Keratinocyte (primary cell): ENCODE results near the gene EFEMP1. TPM values are rescaled to one million over a fixed set of nuclear protein-coding genes. Genes with fewer than 3 reads are reported as not detected.

Experiments used
- DNase-seq: peaks from one replicate; pipeline ENCODE4 v3.0.0-alpha.2; 2011; ENCODE audit warnings: low read depth, missing footprints, low spot score
- FAIRE-seq: peaks from 2 replicates; lab custom pipeline; 2011; peaks lifted over from hg19 to GRCh38; lab: Jason Lieb, UNC
- H2AFZ ChIP-seq: 2 replicates; pipeline ENCODE4 v1.6.0; 2012; ENCODE audit warnings: low read length, control low read depth, inconsistent platforms; ENCODE audit not compliant: control insufficient read depth
- H3K27ac ChIP-seq: 2 replicates; pipeline ENCODE4 v1.5.1; 2011; ENCODE audit warnings: low read length; ENCODE audit not compliant: control insufficient read depth, insufficient read depth
- H3K27me3 ChIP-seq: 3 replicates; pipeline ENCODE4 v1.6.0; 2011; ENCODE audit warnings: low read length; ENCODE audit not compliant: control insufficient read depth, insufficient read depth; ENCODE audit errors: extremely low read depth
- H3K36me3 ChIP-seq, 2 experiments: 2 replicates in 1 of 2; 3 replicates in 1 of 2; pipeline ENCODE4 v1.5.1; 2011; ENCODE audit warnings: low read length in 2 of 2, mild to moderate bottlenecking in 1 of 2; ENCODE audit not compliant: control insufficient read depth in 2 of 2, insufficient read depth in 2 of 2; ENCODE audit errors: extremely low read depth in 1 of 2
- H3K4me1 ChIP-seq: 3 replicates; pipeline ENCODE4 v1.5.1; 2011; ENCODE audit warnings: low read length; ENCODE audit not compliant: control insufficient read depth, insufficient read depth; ENCODE audit errors: extremely low read depth
- H3K4me2 ChIP-seq: 3 replicates; pipeline ENCODE4 v1.6.0; 2011; ENCODE audit warnings: low read depth, low read length; ENCODE audit not compliant: control insufficient read depth, insufficient read depth; ENCODE audit errors: extremely low read depth
- H3K4me3 ChIP-seq, 3 experiments: fragments of 200-600 bp in 1 of 3; sonication (generic) in 1 of 3; 2 replicates in 2 of 3; 3 replicates in 1 of 3; pipeline ENCODE4 v1.5.1; 2011 to 2016; ENCODE audit warnings: low read length in 3 of 3, mild to moderate bottlenecking in 3 of 3, control low read depth in 2 of 3, inconsistent platforms in 1 of 3, low read depth in 1 of 3, mixed read lengths in 1 of 3, mixed run types in 1 of 3, moderate library complexity in 1 of 3; ENCODE audit not compliant: control insufficient read depth in 2 of 3, insufficient read depth in 2 of 3; ENCODE audit errors: extremely low read depth in 1 of 3
- H3K79me2 ChIP-seq: 2 replicates; pipeline ENCODE4 v1.6.0; 2012; ENCODE audit warnings: low read length; ENCODE audit not compliant: control insufficient read depth, insufficient read depth
- H3K9ac ChIP-seq: 3 replicates; pipeline ENCODE4 v1.6.0; 2011; ENCODE audit warnings: low read length; ENCODE audit not compliant: control insufficient read depth, insufficient read depth; ENCODE audit errors: extremely low read depth
- H3K9me1 ChIP-seq: 3 replicates; pipeline ENCODE4 v1.6.0; 2011; ENCODE audit warnings: low read length; ENCODE audit not compliant: control insufficient read depth, insufficient read depth; ENCODE audit errors: extremely low read depth
- H3K9me3 ChIP-seq: 2 replicates; pipeline ENCODE4 v1.5.1; 2012; ENCODE audit warnings: low read depth, low read length; ENCODE audit not compliant: control insufficient read depth
- H4K20me1 ChIP-seq: 3 replicates; pipeline ENCODE4 v1.6.0; 2011; ENCODE audit warnings: low read length; ENCODE audit not compliant: control insufficient read depth, insufficient read depth; ENCODE audit errors: extremely low read depth
- CTCF ChIP-seq, 3 experiments: IDR thresholded peaks in 1 of 3; conservative IDR thresholded peaks in 1 of 3; optimal IDR thresholded peaks in 1 of 3; 2 replicates in 2 of 3; 3 replicates in 1 of 3; pipeline versions ENCODE3 to v1.5.1; 2011; ENCODE audit warnings: low read length in 3 of 3, mild to moderate bottlenecking in 3 of 3, moderate library complexity in 2 of 3, control low read depth in 1 of 3, inconsistent platforms in 1 of 3; ENCODE audit not compliant: insufficient read depth in 2 of 3; ENCODE audit errors: extremely low read depth in 1 of 3
- EZH2 ChIP-seq: IDR thresholded peaks from one replicate; pipeline ENCODE4 v1.6.1; 2012; ENCODE audit warnings: inconsistent platforms, mild to moderate bottlenecking, low read length, moderate library complexity
- dilution Hi-C: fragments of 300-500 bp; cut with MboI; formaldehyde crosslinking; loops from one replicate; pipeline ENCODE4 v1.7.0; 2020; ENCODE audit warnings: low sequenced_read_pairs; ENCODE audit not compliant: extremely low pct_ligation_motif_present
- polyA plus RNA-seq, 5 experiments: library from polyadenylated mRNA; depleted of rRNA in 3 of 5; stranded (reverse) in 3 of 5; stranded (forward) in 1 of 5; unstranded in 1 of 5; fragments of >200 nt; gene quantifications; 1 replicate in 1 of 5; 2 replicates in 3 of 5; 3 replicates in 1 of 5; pipeline versions ENCODE4 v1.2.1 to v1.2.3, GENCODE V29; 2011 to 2012; ENCODE audit warnings: missing spikeins in 2 of 5, low read depth in 1 of 5, low replicate concordance in 1 of 5

Gene EFEMP1
- polyA plus RNA-seq, 1 donor (not counting 4 experiments of a cell fraction or from before 2014, with no cell fraction given), result 234 TPM

- no peaks in the 10 kb centered on the region for H3K9me3 ChIP-seq
- no peak for DNase-seq
- H3K9ac ChIP-seq, result no peak overlapping the region
- no peak overlapping the region for H3K27ac ChIP-seq
- dilution Hi-C loops, result no loop called here
- H2AFZ ChIP-seq, result no peak overlapping the region
- no peaks in the 10 kb centered on the region for H3K36me3 ChIP-seq
- H3K9me1 ChIP-seq, result no peaks in the 10 kb centered on the region
- no peak for FAIRE-seq
- H4K20me1 ChIP-seq, result no peaks in the 10 kb centered on the region
- no peaks in the 10 kb centered on the region for H3K27me3 ChIP-seq
- H3K4me1 ChIP-seq, result peaks cover 21% of the 10 kb centered on the region
- no peak overlapping the region for H3K4me3 ChIP-seq
- no peaks in the 10 kb centered on the region for H3K79me2 ChIP-seq
- no peak overlapping the region for H3K4me2 ChIP-seq
- TF ChIP-seq EZH2 (no peak), CTCF (optimal IDR thresholded peaks at IDR 0.05 in 1 of 3, IDR thresholded peaks at IDR 0.05 in 1 of 3, conservative IDR thresholded peaks at IDR 0.05 in 1 of 3; ENCODE audit: extremely low read depth in 1 of 3, insufficient read depth in 2 of 3, low read length in 3 of 3) (no peak)
Observed at GRCh38 chr2:55954306-55955035, 30.9 kb upstream of the EFEMP1 start.

- dilution Hi-C loops, result no loop called here
- DNase-seq (no peak), FAIRE-seq (no peak)
- Histone ChIP-seq H4K20me1 (no peaks in the 10 kb centered on the region), H3K4me1 (peaks cover 5% of the 10 kb centered on the region), H3K4me2 (no peak overlapping the region), H3K36me3 (no peaks in the 10 kb centered on the region), H3K27ac (no peak overlapping the region), H3K27me3 (no peaks in the 10 kb centered on the region), H3K9ac (no peak overlapping the region), H3K4me3 (no peak overlapping the region), H2AFZ (no peak overlapping the region), H3K79me2 (no peaks in the 10 kb centered on the region), H3K9me1 (no peaks in the 10 kb centered on the region), H3K9me3 (no peaks in the 10 kb centered on the region)
- no peak for TF ChIP-seq EZH2
- peak in 1 of 3 experiments; percentile 0 for TF ChIP-seq CTCF (optimal IDR thresholded peaks at IDR 0.05 in 1 of 3, IDR thresholded peaks at IDR 0.05 in 1 of 3, conservative IDR thresholded peaks at IDR 0.05 in 1 of 3; ENCODE audit: extremely low read depth in 1 of 3, insufficient read depth in 2 of 3, low read length in 3 of 3)
Observed at GRCh38 chr2:55952415-55952814, 28.8 kb upstream of the EFEMP1 start.
